ENCODE data around the gene PNMT. TPM values are rescaled to one million over a fixed set of nuclear protein-coding genes. Genes with fewer than 3 reads are reported as not detected.

Gene PNMT
- total and polyA plus RNA-seq, 2 of the 8 experiments (the other 6 are each of a cell fraction or from before 2014, with no cell fraction given) = 5.6 to 10.9 TPM

DNA sequence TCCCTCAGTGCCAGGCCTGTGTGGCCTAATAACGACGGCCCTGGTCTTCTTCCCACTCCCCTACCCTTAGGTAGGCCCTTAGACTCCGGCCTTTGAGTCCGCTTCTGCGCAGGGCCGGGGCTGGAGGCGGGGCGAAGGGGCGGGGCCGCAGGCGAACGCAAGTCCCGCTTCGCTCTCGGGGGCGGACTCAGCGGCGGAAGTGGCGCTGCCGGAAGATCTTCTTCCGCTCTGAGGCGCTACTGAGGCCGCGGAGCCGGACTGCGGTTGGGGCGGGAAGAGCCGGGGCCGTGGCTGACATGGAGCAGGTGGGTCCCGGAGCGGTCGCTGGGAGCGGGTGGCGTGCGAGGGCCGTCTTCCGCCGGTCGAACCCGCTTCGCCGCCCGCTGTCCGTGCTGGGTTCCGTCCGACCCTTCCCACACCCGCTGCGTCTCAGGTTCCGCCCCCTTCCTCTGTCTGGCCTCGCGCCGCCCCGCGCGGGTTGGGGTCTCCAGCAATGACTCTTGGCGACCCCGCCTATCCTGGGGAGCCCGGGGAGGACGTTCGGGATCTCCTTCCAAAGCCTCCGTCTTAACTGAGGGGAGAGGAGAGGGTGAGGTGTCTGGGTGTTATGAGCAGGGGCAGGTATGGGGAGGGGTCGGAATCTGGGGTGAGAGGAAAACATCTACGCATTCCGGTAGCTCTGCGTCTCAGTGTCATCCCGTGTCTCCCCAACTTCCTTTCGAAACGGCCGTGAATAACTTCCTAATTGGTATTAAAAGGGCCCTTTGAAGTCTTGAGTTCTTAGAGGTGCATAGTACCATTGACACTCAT lies 31.1 kb upstream of the PNMT start, which contains the start of gene STARD3 (continued):
- TF ChIP-seq TAF1 (IDR thresholded peaks at IDR 0.05; ENCODE audit: low read depth, low read length) (0 out of 2 replicates have a peak, but pooled peaks have one; percentile 52), TAF7 (optimal IDR thresholded peaks at IDR 0.05; ENCODE audit: borderline replicate concordance, low read depth, low read length) (peak; percentile 27), SRF (IDR thresholded peaks at IDR 0.05; ENCODE audit: low read depth, low read length) (no peak), EZH2 (IDR thresholded peaks at IDR 0.05; ENCODE audit: low read depth, low read length, severe bottlenecking) (no peak), GABPA (IDR thresholded peaks at IDR 0.05; ENCODE audit: borderline replicate concordance, insufficient read depth, low read length) (peak; percentile 84), CBX5 (IDR thresholded peaks at IDR 0.05; ENCODE audit: low read depth, low read length) (no peak), ASH2L (IDR thresholded peaks at IDR 0.05; ENCODE audit: low read length) (peak; percentile 94), POLR2A (IDR thresholded peaks at IDR 0.05; ENCODE audit: control extremely low read depth in 1 of 2, low read depth in 2 of 2, low read length in 2 of 2) (peak in 1 of 2 experiments; percentile 61; a peak in 2 of 3 replicates), POLR2AphosphoS5 (IDR thresholded peaks at IDR 0.05; ENCODE audit: low read depth, low read length) (peak; percentile 46; the same call in 1 of the 2 replicates), SIN3A (conservative IDR thresholded peaks at IDR 0.05 in 1 of 2, IDR thresholded peaks at IDR 0.05 in 1 of 2; ENCODE audit: low read depth in 1 of 2, low read length in 2 of 2) (peak; percentile 25 to 81; a peak in 2 of 4 replicates), KDM5A (IDR thresholded peaks at IDR 0.05; ENCODE audit: low read length) (peak; percentile 57; the same call in 1 of the 2 replicates), KDM4A (IDR thresholded peaks at IDR 0.05; ENCODE audit: low read depth, low read length, severe bottlenecking) (peak; percentile 85), E2F6 (IDR thresholded peaks at IDR 0.05) (peak; percentile 69; the same call in 1 of the 2 replicates), TEAD4 (IDR thresholded peaks at IDR 0.05; ENCODE audit: low read depth, low read length) (no peak), EP300 (IDR thresholded peaks at IDR 0.05; ENCODE audit: borderline replicate concordance in 1 of 2, low read depth in 2 of 2, low read length in 2 of 2) (0 out of 3 replicates have a peak, but pooled peaks of 1 of the 2 experiments have one; percentile 22), PHF8 (conservative IDR thresholded peaks at IDR 0.05; ENCODE audit: low read depth, low read length) (peak; percentile 67), SAP30 (IDR thresholded peaks at IDR 0.05; ENCODE audit: insufficient read depth, insufficient replicate concordance, low read length) (peak; percentile 88), SP1 (IDR thresholded peaks at IDR 0.05; ENCODE audit: low read depth, low read length) (peak; percentile 43; the same call in 1 of the 2 replicates), KDM1A (IDR thresholded peaks at IDR 0.05; ENCODE audit: borderline replicate concordance, low read length) (no peak), RBBP5 (IDR thresholded peaks at IDR 0.05; ENCODE audit: borderline replicate concordance, low read depth, low read length) (no peak; the same call in 1 of the 2 replicates)
- TF ChIP-seq, protein P1, sequence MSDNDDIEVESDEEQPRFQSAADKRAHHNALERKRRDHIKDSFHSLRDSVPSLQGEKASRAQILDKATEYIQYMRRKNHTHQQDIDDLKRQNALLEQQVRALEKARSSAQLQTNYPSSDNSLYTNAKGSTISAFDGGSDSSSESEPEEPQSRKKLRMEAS (IDR thresholded peaks at IDR 0.05) = peak; percentile 77
